AG10803 (cell line): ENCODE measurements around the gene FAM217B.

Experiments used
- DNase-seq: peaks from one replicate; pipeline ENCODE4 v3.0.0; 2010; ENCODE audit warnings: low read depth
- H3K4me3 ChIP-seq: 2 replicates; pipeline ENCODE4 v1.5.1; 2011; ENCODE audit warnings: mild to moderate bottlenecking, low read length, control low read depth
- TF ChIP-seq, protein P1 (sequence below): conservative IDR thresholded peaks from 2 replicates; pipeline ENCODE4 v1.5.1; 2011; ENCODE audit warnings: mild to moderate bottlenecking, low read length, control low read depth, inconsistent platforms

FAM217B gene

GRCh38 chr20:59971428-59971827 is 31.2 kb downstream of the FAM217B start:
- no peak overlapping the region for H3K4me3 ChIP-seq
- TF ChIP-seq, protein P1, sequence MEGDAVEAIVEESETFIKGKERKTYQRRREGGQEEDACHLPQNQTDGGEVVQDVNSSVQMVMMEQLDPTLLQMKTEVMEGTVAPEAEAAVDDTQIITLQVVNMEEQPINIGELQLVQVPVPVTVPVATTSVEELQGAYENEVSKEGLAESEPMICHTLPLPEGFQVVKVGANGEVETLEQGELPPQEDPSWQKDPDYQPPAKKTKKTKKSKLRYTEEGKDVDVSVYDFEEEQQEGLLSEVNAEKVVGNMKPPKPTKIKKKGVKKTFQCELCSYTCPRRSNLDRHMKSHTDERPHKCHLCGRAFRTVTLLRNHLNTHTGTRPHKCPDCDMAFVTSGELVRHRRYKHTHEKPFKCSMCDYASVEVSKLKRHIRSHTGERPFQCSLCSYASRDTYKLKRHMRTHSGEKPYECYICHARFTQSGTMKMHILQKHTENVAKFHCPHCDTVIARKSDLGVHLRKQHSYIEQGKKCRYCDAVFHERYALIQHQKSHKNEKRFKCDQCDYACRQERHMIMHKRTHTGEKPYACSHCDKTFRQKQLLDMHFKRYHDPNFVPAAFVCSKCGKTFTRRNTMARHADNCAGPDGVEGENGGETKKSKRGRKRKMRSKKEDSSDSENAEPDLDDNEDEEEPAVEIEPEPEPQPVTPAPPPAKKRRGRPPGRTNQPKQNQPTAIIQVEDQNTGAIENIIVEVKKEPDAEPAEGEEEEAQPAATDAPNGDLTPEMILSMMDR = no peak

DNA sequence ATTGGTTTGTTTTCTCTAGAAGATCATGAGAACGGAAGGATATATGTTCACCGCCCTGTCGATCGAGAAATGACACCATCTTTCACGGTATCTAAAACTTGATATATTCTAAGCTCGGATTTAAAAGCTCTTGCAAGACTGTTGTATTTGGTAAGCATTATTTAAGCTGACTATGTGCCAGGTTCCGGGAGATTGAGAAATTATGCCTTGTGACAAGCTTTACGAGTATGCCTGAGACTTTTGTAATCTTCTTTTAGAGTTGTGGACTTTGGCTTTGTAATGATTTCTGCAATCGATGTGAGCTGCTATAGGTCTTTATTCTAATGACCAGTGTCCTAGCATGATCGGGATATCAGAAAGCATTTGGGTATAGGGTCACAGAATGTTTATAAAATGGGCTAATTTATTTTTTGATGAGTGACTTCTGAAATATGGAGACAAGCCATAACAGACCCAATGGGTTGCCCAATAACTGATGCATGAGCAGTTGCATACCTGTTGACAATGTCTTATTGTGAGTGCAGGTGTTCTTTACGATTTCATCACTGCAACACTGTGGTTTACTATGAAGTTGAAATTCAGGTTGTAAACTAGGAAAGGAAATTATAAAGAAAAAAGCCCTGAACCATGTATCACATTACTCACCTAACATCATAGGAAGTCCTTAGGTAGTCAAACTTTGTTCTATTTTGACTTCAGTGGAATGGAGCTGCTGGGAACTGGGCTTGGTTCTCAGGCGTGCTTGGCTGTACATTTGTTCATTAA is 32.0 kb downstream of the FAM217B start:
- H3K4me3 ChIP-seq = no peak overlapping the region
- TF ChIP-seq, protein P1 = no peak
- DNase-seq = no peak

More at GRCh38 chr20:59971428-59971827, 31.2 kb downstream of the FAM217B start:
- no peak for DNase-seq

GRCh38 chr20:59976156-59976782 is 36.1 kb downstream of the FAM217B start:
- no peak overlapping the region for H3K4me3 ChIP-seq
- TF ChIP-seq, protein P1 = no peak
- DNase-seq = no peak

DNA sequence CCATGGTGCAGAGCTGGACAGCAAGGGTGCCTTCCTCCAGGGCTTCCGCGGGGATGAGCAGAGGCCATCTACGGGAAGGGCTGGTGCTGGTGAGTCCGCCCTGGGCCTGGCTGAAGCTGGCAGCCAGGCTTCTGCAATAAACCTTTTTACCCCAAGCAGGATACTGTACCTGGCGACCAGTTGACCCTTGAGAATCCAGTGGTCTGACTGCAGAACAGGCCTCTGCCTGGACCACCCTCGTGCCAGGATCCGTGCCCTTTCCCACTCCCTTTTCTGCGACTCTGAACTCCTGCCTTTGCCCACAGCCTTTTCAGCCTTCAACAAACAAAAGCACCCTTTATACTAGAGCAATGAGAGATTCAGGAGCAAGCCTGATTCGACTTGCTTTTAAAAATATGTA is 36.9 kb downstream of the FAM217B start:
- TF ChIP-seq, protein P1 = no peak
- DNase-seq = no peak

DNA sequence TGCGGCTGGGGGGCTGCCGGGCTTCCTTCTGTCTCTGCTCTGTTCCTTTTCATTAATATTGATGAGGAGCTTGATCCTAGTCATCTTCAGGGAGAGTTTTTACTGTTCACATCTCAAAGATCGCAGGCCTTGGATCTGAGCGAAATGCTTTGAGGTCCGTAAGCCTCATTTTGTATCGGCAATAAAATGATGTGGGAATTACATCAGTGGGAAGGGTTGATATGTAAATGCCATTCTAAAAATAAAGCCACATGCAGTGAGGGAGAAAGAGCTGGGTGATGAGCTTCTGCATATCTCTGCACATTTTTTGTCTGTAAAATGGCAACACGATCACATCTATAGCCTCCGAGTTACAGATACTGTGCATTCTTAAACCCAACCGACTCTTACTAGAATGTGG is 42.9 kb downstream of the FAM217B start:
- no peak for DNase-seq
- no peak overlapping the region for H3K4me3 ChIP-seq
- TF ChIP-seq, protein P1 = no peak

More for the DNA sequence above, 36.9 kb downstream of the FAM217B start:
- no peak overlapping the region for H3K4me3 ChIP-seq

DNA sequence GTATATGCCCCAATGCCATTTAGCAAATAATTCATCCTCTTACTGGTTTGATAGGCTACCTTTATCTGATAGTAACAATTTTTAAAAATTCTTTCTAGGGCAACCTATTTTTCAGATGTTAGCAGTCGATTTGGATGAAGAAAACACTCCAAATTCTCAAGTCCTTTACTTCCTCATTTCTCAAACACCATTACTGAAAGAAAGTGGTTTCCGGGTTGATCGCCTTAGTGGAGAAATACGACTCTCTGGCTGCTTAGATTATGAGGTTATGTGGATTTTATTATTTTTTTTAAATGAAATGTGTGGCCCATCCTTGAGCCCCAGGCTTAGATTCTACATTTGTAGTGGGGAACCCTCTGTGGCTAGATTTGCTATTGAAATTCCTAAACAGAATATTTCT is 44.4 kb downstream of the FAM217B start:
- H3K4me3 ChIP-seq = no peak overlapping the region
- DNase-seq = no peak
- TF ChIP-seq, protein P1 = no peak

- DNase-seq = no peak
- H3K4me3 ChIP-seq = no peak overlapping the region
- TF ChIP-seq, protein P1 = no peak
These were observed 45.0 kb downstream of the FAM217B start for GRCh38 chr20:59985164-59985563.
